HUES64 (cell line): ENCODE results near the gene GTF3C2.

Experiments
- H3K27ac ChIP-seq: 2 replicates; pipeline ENCODE4 v1.7.0; 2013; ENCODE audit warnings: low read depth, low read length, inconsistent platforms
- H3K27me3 ChIP-seq: 2 replicates; pipeline ENCODE4 v1.6.1; 2013; ENCODE audit warnings: mild to moderate bottlenecking, low read length; ENCODE audit not compliant: insufficient read depth
- H3K36me3 ChIP-seq: 2 replicates; pipeline ENCODE4 v1.6.1; 2013; ENCODE audit warnings: mild to moderate bottlenecking, low read length; ENCODE audit not compliant: insufficient read depth
- H3K4me1 ChIP-seq: 2 replicates; pipeline ENCODE4 v1.6.1; 2013; ENCODE audit warnings: mild to moderate bottlenecking, low read length, moderate library complexity; ENCODE audit not compliant: insufficient read depth
- H3K4me3 ChIP-seq: 2 replicates; pipeline ENCODE4 v1.5.1; 2013; ENCODE audit warnings: mild to moderate bottlenecking, low read length, moderate library complexity
- H3K9ac ChIP-seq: 2 replicates; pipeline ENCODE4 v1.6.1; 2013; ENCODE audit warnings: mild to moderate bottlenecking, low read depth, low read length
- H3K9me3 ChIP-seq: 2 replicates; pipeline ENCODE4 v1.6.1; 2013; ENCODE audit warnings: low read depth, low read length; ENCODE audit not compliant: insufficient read depth
- WGBS: fragments of 150-250, 120-280 bp; methylation state at CpG from one replicate; pipeline ENCODE4 v1.1.7; 2013; ENCODE audit warnings: missing lambda C conversion rate; 5-methylcytosine and 5-hydroxymethylcytosine counted together

Gene GTF3C2

GRCh38 chr2:27315122-27315521, 41.4 kb downstream of the GTF3C2 start:
- no peak overlapping the region for H3K27ac ChIP-seq
- 82% methylated on average over 7 of the region's 8 CpGs for WGBS

GRCh38 chr2:27314709-27315108, 41.9 kb downstream of the GTF3C2 start:
- Histone ChIP-seq H3K27ac (no peak overlapping the region), H3K36me3 (no peaks in the 10 kb centered on the region; the same call in 1 of the 2 replicates), H3K27me3 (no peaks in the 10 kb centered on the region), H3K4me1 (no peaks in the 10 kb centered on the region), H3K9me3 (no peaks in the 10 kb centered on the region), H3K9ac (no peak overlapping the region), H3K4me3 (no peak overlapping the region)
- 91% methylated on average over 9 of the region's 9 CpGs for WGBS

More at GRCh38 chr2:27315122-27315521, 41.4 kb downstream of the GTF3C2 start:
- no peaks in the 10 kb centered on the region for H3K27me3 ChIP-seq
- no peak overlapping the region for H3K4me3 ChIP-seq
- H3K9ac ChIP-seq: no peak overlapping the region
- H3K36me3 ChIP-seq: no peaks in the 10 kb centered on the region; the same call in 1 of the 2 replicates
- no peaks in the 10 kb centered on the region for H3K9me3 ChIP-seq
- H3K4me1 ChIP-seq: no peaks in the 10 kb centered on the region

GRCh38 chr2:27313882-27314645, 42.5 kb downstream of the GTF3C2 start:
- Histone ChIP-seq H3K9ac (no peak overlapping the region), H3K4me3 (no peak overlapping the region), H3K9me3 (no peaks in the 10 kb centered on the region), H3K27me3 (peaks cover 2% of the 10 kb centered on the region; the same call in 1 of the 2 replicates), H3K4me1 (no peaks in the 10 kb centered on the region), H3K27ac (no peak overlapping the region), H3K36me3 (peaks cover 3% of the 10 kb centered on the region; the same call in 1 of the 2 replicates)
- 90% methylated on average over 7 of the region's 8 CpGs for WGBS

GRCh38 chr2:27312152-27312551, 44.4 kb downstream of the GTF3C2 start:
- Histone ChIP-seq H3K4me3 (no peak overlapping the region), H3K9ac (no peak overlapping the region), H3K27me3 (peaks cover 21% of the 10 kb centered on the region), H3K36me3 (peaks cover 3% of the 10 kb centered on the region; the same call in 1 of the 2 replicates), H3K27ac (no peak overlapping the region), H3K9me3 (no peaks in the 10 kb centered on the region), H3K4me1 (0 out of 2 replicates have a peak, but pooled peaks cover 3% of the 10 kb centered on the region)
- WGBS: 96% methylated on average over 3 of the region's 3 CpGs

- 0 out of 2 replicates have a peak, but pooled peaks cover 6% of the 10 kb centered on the region for H3K4me1 ChIP-seq
- H3K27ac ChIP-seq: no peak overlapping the region
- H3K9ac ChIP-seq: no peak overlapping the region
- peaks cover 3% of the 10 kb centered on the region; the same call in 1 of the 2 replicates for H3K36me3 ChIP-seq
- peaks cover 46% of the 10 kb centered on the region for H3K27me3 ChIP-seq
- H3K4me3 ChIP-seq: no peak overlapping the region
- WGBS: 94% methylated on average over 6 of the region's 6 CpGs
- no peaks in the 10 kb centered on the region for H3K9me3 ChIP-seq
These were observed 46.9 kb downstream of the GTF3C2 start for GRCh38 chr2:27309651-27310050.

- WGBS: 11% methylated on average over 25 of the region's 25 CpGs
- Histone ChIP-seq H3K9me3 (no peaks in the 10 kb centered on the region), H3K9ac (no peak within 1 kb of the TSS; the same call in 1 of the 2 replicates), H3K36me3 (peaks cover 3% of the 10 kb centered on the region; the same call in 1 of the 2 replicates), H3K4me1 (0 out of 2 replicates have a peak, but pooled peaks cover 6% of the 10 kb centered on the region), H3K4me3 (peak within 1 kb of the TSS; percentile 44), H3K27ac (no peak within 1 kb of the TSS), H3K27me3 (peaks cover 50% of the 10 kb centered on the region)
These were observed 48.1 kb downstream of the GTF3C2 start, which contains the start of gene UCN for GRCh38 chr2:27308359-27308881. UCN (minus strand) TSS chr2:27308445; CDS start chr2:27307895, 550 bp downstream.

- peaks cover 50% of the 10 kb centered on the region for H3K27me3 ChIP-seq
- H3K9ac ChIP-seq: no peak overlapping the region; the same call in 1 of the 2 replicates
- H3K9me3 ChIP-seq: no peaks in the 10 kb centered on the region
- H3K27ac ChIP-seq: no peak overlapping the region
- 0 out of 2 replicates have a peak, but pooled peaks cover 6% of the 10 kb centered on the region for H3K4me1 ChIP-seq
- WGBS: 4% methylated on average over 75 of the region's 75 CpGs
- H3K36me3 ChIP-seq: peaks cover 3% of the 10 kb centered on the region; the same call in 1 of the 2 replicates
- H3K4me3 ChIP-seq: peak overlapping the region; percentile 44
These were observed 48.8 kb downstream of the GTF3C2 start for GRCh38 chr2:27307545-27308358.

GRCh38 chr2:27307287-27307544, 49.3 kb downstream of the GTF3C2 start:
- Histone ChIP-seq H3K36me3 (peaks cover 3% of the 10 kb centered on the region; the same call in 1 of the 2 replicates), H3K4me3 (peak overlapping the region; percentile 44), H3K4me1 (0 out of 2 replicates have a peak, but pooled peaks cover 6% of the 10 kb centered on the region), H3K27ac (no peak overlapping the region), H3K9ac (no peak overlapping the region), H3K9me3 (no peaks in the 10 kb centered on the region), H3K27me3 (peaks cover 50% of the 10 kb centered on the region)
- WGBS: 14% methylated on average over 14 of the region's 14 CpGs

GRCh38 chr2:27306573-27307286, 49.8 kb downstream of the GTF3C2 start:
- no peak overlapping the region for H3K27ac ChIP-seq
- H3K36me3 ChIP-seq: peaks cover 3% of the 10 kb centered on the region; the same call in 1 of the 2 replicates
- H3K4me3 ChIP-seq: peak overlapping the region; percentile 44
- WGBS: 9% methylated on average over 51 of the region's 51 CpGs
- 0 out of 2 replicates have a peak, but pooled peaks cover 6% of the 10 kb centered on the region for H3K4me1 ChIP-seq
- H3K9ac ChIP-seq: peak overlapping the region; percentile 20; the same call in 1 of the 2 replicates
- H3K27me3 ChIP-seq: peaks cover 50% of the 10 kb centered on the region
- H3K9me3 ChIP-seq: no peaks in the 10 kb centered on the region

GRCh38 chr2:27306136-27306535, 50.4 kb downstream of the GTF3C2 start:
- 60% methylated on average over 26 of the region's 26 CpGs for WGBS
- Histone ChIP-seq H3K4me3 (peak overlapping the region; percentile 44; the same call in 1 of the 2 replicates), H3K27ac (no peak overlapping the region), H3K4me1 (0 out of 2 replicates have a peak, but pooled peaks cover 6% of the 10 kb centered on the region), H3K9me3 (no peaks in the 10 kb centered on the region), H3K9ac (peak overlapping the region; percentile 20; the same call in 1 of the 2 replicates), H3K27me3 (peaks cover 50% of the 10 kb centered on the region), H3K36me3 (peaks cover 3% of the 10 kb centered on the region; the same call in 1 of the 2 replicates)
